Measurements from ENCODE around the gene SMARCB1. TPM values are rescaled to one million over a fixed set of nuclear protein-coding genes. Genes with fewer than 3 reads are reported as not detected.

SMARCB1 gene
- total RNA-seq, 1 experiment from 2014 or later: 172 TPM

DNA sequence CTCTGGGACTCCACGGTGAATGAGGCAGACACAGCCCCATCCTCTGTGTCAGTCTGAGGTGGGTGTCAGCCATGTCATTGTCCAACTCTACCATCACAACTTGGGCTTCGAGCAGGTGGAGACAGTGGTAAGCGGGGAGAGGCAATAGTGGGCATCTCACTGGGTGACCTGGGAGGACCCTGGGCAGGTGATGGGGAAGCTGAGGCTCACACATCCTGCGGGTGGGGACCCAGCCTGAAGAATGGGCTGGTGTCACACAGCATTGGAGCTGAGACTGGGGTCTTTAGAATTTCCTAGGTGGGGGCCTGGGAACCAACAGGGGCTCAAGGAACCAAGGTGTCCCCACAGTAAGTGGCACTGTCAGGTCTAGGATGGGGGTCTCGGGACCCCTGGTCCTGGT is 7.0 kb upstream of the SMARCB1 start:
- no peak overlapping the region for H3K27ac ChIP-seq (ENCODE audit: low read depth, low read length, poor library complexity, severe bottlenecking)
- intact Hi-C loops (cut with micrococcal nuclease; ENCODE audit: unreplicated experiment): no loop called here
- H3K4me1 ChIP-seq (ENCODE audit: insufficient read depth, low read length, poor library complexity, severe bottlenecking): peaks cover 5% of the 10 kb centered on the region
- no TSS peak for BruUV-seq (replicated peaks)
- H3K9me3 ChIP-seq (ENCODE audit: low read depth, low read length, poor library complexity, severe bottlenecking): no peaks in the 10 kb centered on the region
- no peak for TF ChIP-seq EZH2 (IDR thresholded peaks at IDR 0.05; ENCODE audit: borderline replicate concordance, low read depth, low read length, poor library complexity, severe bottlenecking)
- TF ChIP-seq, protein P1, sequence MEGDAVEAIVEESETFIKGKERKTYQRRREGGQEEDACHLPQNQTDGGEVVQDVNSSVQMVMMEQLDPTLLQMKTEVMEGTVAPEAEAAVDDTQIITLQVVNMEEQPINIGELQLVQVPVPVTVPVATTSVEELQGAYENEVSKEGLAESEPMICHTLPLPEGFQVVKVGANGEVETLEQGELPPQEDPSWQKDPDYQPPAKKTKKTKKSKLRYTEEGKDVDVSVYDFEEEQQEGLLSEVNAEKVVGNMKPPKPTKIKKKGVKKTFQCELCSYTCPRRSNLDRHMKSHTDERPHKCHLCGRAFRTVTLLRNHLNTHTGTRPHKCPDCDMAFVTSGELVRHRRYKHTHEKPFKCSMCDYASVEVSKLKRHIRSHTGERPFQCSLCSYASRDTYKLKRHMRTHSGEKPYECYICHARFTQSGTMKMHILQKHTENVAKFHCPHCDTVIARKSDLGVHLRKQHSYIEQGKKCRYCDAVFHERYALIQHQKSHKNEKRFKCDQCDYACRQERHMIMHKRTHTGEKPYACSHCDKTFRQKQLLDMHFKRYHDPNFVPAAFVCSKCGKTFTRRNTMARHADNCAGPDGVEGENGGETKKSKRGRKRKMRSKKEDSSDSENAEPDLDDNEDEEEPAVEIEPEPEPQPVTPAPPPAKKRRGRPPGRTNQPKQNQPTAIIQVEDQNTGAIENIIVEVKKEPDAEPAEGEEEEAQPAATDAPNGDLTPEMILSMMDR (conservative IDR thresholded peaks at IDR 0.05; ENCODE audit: low read depth, low read length): no peak
- no peaks in the 10 kb centered on the region for H3K27me3 ChIP-seq (replicated peaks; ENCODE audit: insufficient read depth, low read depth, low read length, poor library complexity)
- no peaks in the 10 kb centered on the region for H3K36me3 ChIP-seq (ENCODE audit: insufficient read depth, low read length, poor library complexity, severe bottlenecking)
- DNase-seq (ENCODE audit: low spot score): no peak
- H3K4me3 ChIP-seq (ENCODE audit: low read depth, low read length, poor library complexity, severe bottlenecking): no peak overlapping the region
- ChIA-PET CTCF (no interaction called here), POLR2A (ENCODE audit: low non-redundant PET) (no interaction called here)

DNA sequence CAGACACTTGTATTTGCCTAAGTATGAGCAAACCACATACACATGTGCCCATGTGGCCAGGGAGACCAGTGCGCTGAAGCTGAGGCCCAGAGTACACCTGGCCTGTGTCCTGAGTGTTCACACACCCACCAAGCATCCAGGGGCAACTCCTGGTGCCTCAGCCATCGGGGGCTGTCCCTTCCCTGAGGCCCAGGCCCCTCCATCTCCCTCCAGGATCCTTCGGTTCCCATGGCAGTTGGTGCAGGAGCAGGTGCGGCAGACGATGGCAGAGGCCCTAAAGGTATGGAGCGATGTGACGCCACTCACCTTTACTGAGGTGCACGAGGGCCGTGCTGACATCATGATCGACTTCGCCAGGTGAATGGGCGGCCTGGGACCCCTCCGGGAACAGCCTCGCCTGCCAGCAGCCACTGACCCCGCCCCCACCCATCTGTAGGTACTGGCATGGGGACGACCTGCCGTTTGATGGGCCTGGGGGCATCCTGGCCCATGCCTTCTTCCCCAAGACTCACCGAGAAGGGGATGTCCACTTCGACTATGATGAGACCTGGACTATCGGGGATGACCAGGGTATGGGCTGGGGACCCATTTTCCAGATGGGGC is 6.5 kb upstream of the SMARCB1 start:
- intact Hi-C loops (cut with micrococcal nuclease; ENCODE audit: unreplicated experiment): no loop called here
- no peak for DNase-seq (ENCODE audit: low spot score)
- Histone ChIP-seq H3K4me1 (ENCODE audit: insufficient read depth, low read length, poor library complexity, severe bottlenecking) (peaks cover 5% of the 10 kb centered on the region), H3K36me3 (ENCODE audit: insufficient read depth, low read length, poor library complexity, severe bottlenecking) (no peaks in the 10 kb centered on the region), H3K27me3 (replicated peaks; ENCODE audit: insufficient read depth, low read depth, low read length, poor library complexity) (no peaks in the 10 kb centered on the region), H3K27ac (ENCODE audit: low read depth, low read length, poor library complexity, severe bottlenecking) (no peak overlapping the region), H3K4me3 (ENCODE audit: low read depth, low read length, poor library complexity, severe bottlenecking) (no peak overlapping the region), H3K9me3 (ENCODE audit: low read depth, low read length, poor library complexity, severe bottlenecking) (no peaks in the 10 kb centered on the region)
- ChIA-PET CTCF (no interaction called here), POLR2A (ENCODE audit: low non-redundant PET) (no interaction called here)
- no TSS peak for BruUV-seq (replicated peaks)
- TF ChIP-seq EZH2 (IDR thresholded peaks at IDR 0.05; ENCODE audit: borderline replicate concordance, low read depth, low read length, poor library complexity, severe bottlenecking): no peak
- TF ChIP-seq, protein P1 (conservative IDR thresholded peaks at IDR 0.05; ENCODE audit: low read depth, low read length): no peak

DNA sequence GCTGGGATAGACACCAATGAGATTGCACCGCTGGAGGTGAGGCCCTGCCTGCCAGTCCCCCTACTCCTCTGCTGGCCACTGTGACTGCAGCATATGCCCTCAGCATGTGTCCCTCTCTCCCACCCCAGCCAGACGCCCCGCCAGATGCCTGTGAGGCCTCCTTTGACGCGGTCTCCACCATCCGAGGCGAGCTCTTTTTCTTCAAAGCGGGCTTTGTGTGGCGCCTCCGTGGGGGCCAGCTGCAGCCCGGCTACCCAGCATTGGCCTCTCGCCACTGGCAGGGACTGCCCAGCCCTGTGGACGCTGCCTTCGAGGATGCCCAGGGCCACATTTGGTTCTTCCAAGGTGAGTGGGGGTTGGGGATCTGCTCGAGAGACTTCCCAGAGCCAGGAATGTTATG is 5.7 kb upstream of the SMARCB1 start:
- POLR2A ChIA-PET (ENCODE audit: low non-redundant PET): no interaction called here
- TF ChIP-seq, protein P1 (conservative IDR thresholded peaks at IDR 0.05; ENCODE audit: low read depth, low read length): no peak
- TF ChIP-seq EZH2 (IDR thresholded peaks at IDR 0.05; ENCODE audit: borderline replicate concordance, low read depth, low read length, poor library complexity, severe bottlenecking): no peak
- no TSS peak for BruUV-seq (replicated peaks)
- Histone ChIP-seq H3K9me3 (ENCODE audit: low read depth, low read length, poor library complexity, severe bottlenecking) (no peaks in the 10 kb centered on the region), H3K4me1 (ENCODE audit: insufficient read depth, low read length, poor library complexity, severe bottlenecking) (peaks cover 5% of the 10 kb centered on the region), H3K27me3 (replicated peaks; ENCODE audit: insufficient read depth, low read depth, low read length, poor library complexity) (no peaks in the 10 kb centered on the region), H3K27ac (ENCODE audit: low read depth, low read length, poor library complexity, severe bottlenecking) (no peak overlapping the region), H3K36me3 (ENCODE audit: insufficient read depth, low read length, poor library complexity, severe bottlenecking) (no peaks in the 10 kb centered on the region), H3K4me3 (ENCODE audit: low read depth, low read length, poor library complexity, severe bottlenecking) (no peak overlapping the region)
- CTCF ChIA-PET: no interaction called here
- intact Hi-C loops (cut with micrococcal nuclease; ENCODE audit: unreplicated experiment): no loop called here
- DNase-seq (ENCODE audit: low spot score): no peak
